Sigmoid colon (tissue), 7 donors: ENCODE measurements around the gene WWC2. TPM values are rescaled to one million over a fixed set of nuclear protein-coding genes. Genes with fewer than 3 reads are reported as not detected.

Experiments
- DNase-seq: peaks from one replicate; pipeline ENCODE4 v3.0.0-alpha.2; 2019
- H3K27ac ChIP-seq, 4 donors: fragments of 200-600 bp; sonication (generic); one replicate each; pipeline ENCODE4 v1.5.1; 2016 to 2019; ENCODE audit warnings: mild to moderate bottlenecking in 1 of 4
- H3K27me3 ChIP-seq, 3 donors: fragments of 200-600 bp; sonication (generic); one replicate each; pipeline ENCODE4 v1.5.1; 2019; ENCODE audit warnings: mild to moderate bottlenecking in 1 of 3
- H3K36me3 ChIP-seq, 4 donors: fragments of 200-600 bp; sonication (generic); one replicate each; pipeline ENCODE4 v1.5.1; 2016 to 2019
- H3K4me1 ChIP-seq, 4 donors: fragments of 200-600 bp; sonication (generic); one replicate each; pipeline ENCODE4 v1.5.1; 2017 to 2019
- H3K4me3 ChIP-seq, 4 donors: fragments of 200-600 bp; sonication (generic); one replicate each; pipeline ENCODE4 v1.5.1; 2017 to 2019; ENCODE audit warnings: mild to moderate bottlenecking in 2 of 4, moderate library complexity in 1 of 4
- H3K9me3 ChIP-seq, 4 donors: fragments of 200-600 bp in 3 of 4; sonication (generic) in 3 of 4; one replicate each; pipeline versions ENCODE4 v1.5.1 to v1.6.1; 2013 to 2019
- EP300 ChIP-seq, 4 donors: sonication (generic); formaldehyde crosslinking; IDR thresholded peaks; one replicate each; pipeline ENCODE4 v1.6.1; 2017; ENCODE audit warnings: antibody characterized with exemption in 4 of 4
- POLR2A ChIP-seq, 2 donors: fragments of 450-650 bp; IDR thresholded peaks; one replicate each; pipeline ENCODE4 v1.6.1; 2016; ENCODE audit warnings: antibody characterized with exemption in 2 of 2, mild to moderate bottlenecking in 2 of 2, moderate library complexity in 2 of 2
- POLR2AphosphoS5 ChIP-seq, 4 donors: sonication (generic); formaldehyde crosslinking; IDR thresholded peaks; one replicate each; pipeline ENCODE4 v1.6.1; 2017; ENCODE audit warnings: antibody characterized with exemption in 4 of 4
- WGBS, 2 donors: extraction: QIAGEN DNeasy Blood & Tissue Kit; methylation state at CpG; one replicate each; pipeline ENCODE4 v1.1.7; 2013; 5-methylcytosine and 5-hydroxymethylcytosine counted together
- intact Hi-C: fragments of 100-400 bp; cut with DNase I; formaldehyde crosslinking; loops from one replicate; pipeline ENCODE4 v1.15.1; 2023
- polyA plus RNA-seq, 3 donors: library from polyadenylated mRNA; stranded (reverse); fragments of 200-250 nt; gene quantifications; one replicate each; pipeline ENCODE4 v1.2.3, GENCODE V29; 2013
- total RNA-seq, 4 donors: library from RNA; depleted of rRNA; stranded (reverse); fragments of >200 nt; gene quantifications; one replicate each; pipeline ENCODE4 v1.1.0, GENCODE V29; 2016
- TF ChIP-seq, protein P1 (sequence below), 4 experiments: fragments of 450-650 bp in 3 of 4; fragments of 200-600 bp in 1 of 4; IDR thresholded peaks; one replicate each; pipeline ENCODE4 v1.5.1; 2016 to 2019; ENCODE audit warnings: antibody characterized with exemption in 4 of 4, mild to moderate bottlenecking in 3 of 4, moderate library complexity in 2 of 4
- donor health status: healthy with polysubstance abuse.
- donor health status: Bipolar disorder and iron deficiency.
- donor health status: healthy.

Gene WWC2
- total and polyA plus RNA-seq, 7 donors, result 1.2 to 53.5 (median 27.0) TPM

- no peaks in the 10 kb centered on the region for H3K9me3 ChIP-seq
- no peaks in the 10 kb centered on the region for H3K27me3 ChIP-seq
- no peak for TF ChIP-seq POLR2A (IDR thresholded peaks at IDR 0.05)
- TF ChIP-seq, protein P1, sequence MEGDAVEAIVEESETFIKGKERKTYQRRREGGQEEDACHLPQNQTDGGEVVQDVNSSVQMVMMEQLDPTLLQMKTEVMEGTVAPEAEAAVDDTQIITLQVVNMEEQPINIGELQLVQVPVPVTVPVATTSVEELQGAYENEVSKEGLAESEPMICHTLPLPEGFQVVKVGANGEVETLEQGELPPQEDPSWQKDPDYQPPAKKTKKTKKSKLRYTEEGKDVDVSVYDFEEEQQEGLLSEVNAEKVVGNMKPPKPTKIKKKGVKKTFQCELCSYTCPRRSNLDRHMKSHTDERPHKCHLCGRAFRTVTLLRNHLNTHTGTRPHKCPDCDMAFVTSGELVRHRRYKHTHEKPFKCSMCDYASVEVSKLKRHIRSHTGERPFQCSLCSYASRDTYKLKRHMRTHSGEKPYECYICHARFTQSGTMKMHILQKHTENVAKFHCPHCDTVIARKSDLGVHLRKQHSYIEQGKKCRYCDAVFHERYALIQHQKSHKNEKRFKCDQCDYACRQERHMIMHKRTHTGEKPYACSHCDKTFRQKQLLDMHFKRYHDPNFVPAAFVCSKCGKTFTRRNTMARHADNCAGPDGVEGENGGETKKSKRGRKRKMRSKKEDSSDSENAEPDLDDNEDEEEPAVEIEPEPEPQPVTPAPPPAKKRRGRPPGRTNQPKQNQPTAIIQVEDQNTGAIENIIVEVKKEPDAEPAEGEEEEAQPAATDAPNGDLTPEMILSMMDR (IDR thresholded peaks at IDR 0.05), result no peak
- no peak for TF ChIP-seq POLR2AphosphoS5 (IDR thresholded peaks at IDR 0.05)
- TF ChIP-seq EP300 (IDR thresholded peaks at IDR 0.05), result no peak
- 84 to 92% methylated on average over 2 of the region's 2 CpGs for WGBS, 2 donors
- no peaks in the 10 kb centered on the region for H3K36me3 ChIP-seq
- DNase-seq, result no peak
- H3K4me1 ChIP-seq, result peaks cover 0 to 60% (median 44%) of the 10 kb centered on the region in 4 donors
- H3K27ac ChIP-seq, result no peak overlapping the region
- no peak overlapping the region for H3K4me3 ChIP-seq
- intact Hi-C loops, result no loop called here
Measured at GRCh38 chr4:183145773-183146172, 46.7 kb downstream of the WWC2 start.

DNA sequence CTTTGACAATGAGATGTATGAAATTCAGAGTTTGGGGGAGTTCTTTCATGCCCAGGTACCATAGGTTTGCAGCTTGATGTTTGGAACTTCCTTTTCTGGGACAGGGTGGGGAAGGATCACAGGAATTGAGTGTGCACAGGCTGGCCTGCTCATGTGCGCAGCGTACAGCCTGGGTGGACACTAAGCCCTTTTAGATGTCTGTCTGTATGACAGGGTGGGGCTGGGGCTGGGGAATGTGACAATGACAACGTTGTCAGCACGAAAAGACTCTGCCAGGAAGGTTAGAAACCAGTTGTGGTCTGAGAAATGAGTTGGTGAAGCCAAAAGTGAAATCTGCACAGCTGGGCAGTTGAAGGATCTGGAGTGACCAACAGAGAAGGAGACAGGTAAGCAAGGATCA is 47.4 kb downstream of the WWC2 start:
- H3K4me3 ChIP-seq, result no peak overlapping the region
- 58 to 74% methylated on average over 4 of the region's 4 CpGs for WGBS, 2 donors
- no peaks in the 10 kb centered on the region for H3K36me3 ChIP-seq
- H3K4me1 ChIP-seq, result peaks cover 0 to 56% (median 42%) of the 10 kb centered on the region in 4 donors
- TF ChIP-seq POLR2A (IDR thresholded peaks at IDR 0.05), result no peak
- no peak for TF ChIP-seq POLR2AphosphoS5 (IDR thresholded peaks at IDR 0.05)
- TF ChIP-seq, protein P1 (IDR thresholded peaks at IDR 0.05), result no peak
- TF ChIP-seq EP300 (IDR thresholded peaks at IDR 0.05), result no peak
- intact Hi-C loops, result no loop called here
- peak overlapping the region in 1 of 4 donors; percentile 10 for H3K27ac ChIP-seq
- DNase-seq, result no peak
- H3K27me3 ChIP-seq, result no peaks in the 10 kb centered on the region
- no peaks in the 10 kb centered on the region for H3K9me3 ChIP-seq

DNA sequence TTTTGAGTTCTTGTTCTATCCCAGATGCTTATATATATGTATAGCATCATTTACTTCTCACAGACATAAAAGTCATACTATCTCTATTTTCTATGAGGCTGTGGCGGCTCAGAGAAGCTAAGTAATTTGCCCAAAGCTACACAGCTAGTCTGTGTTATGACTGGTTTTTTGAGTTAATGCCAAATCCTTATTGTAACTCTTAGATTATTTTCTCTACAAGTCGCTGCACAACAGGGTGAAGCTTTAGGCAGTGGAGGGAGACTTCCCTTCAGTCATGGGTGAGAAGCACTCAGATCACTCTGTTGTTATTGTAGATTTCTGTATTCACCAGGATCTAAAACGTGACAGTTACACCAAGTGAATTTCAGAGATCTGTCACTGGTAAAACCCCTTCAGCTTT is 48.1 kb downstream of the WWC2 start:
- intact Hi-C loops, result no loop called here

DNA sequence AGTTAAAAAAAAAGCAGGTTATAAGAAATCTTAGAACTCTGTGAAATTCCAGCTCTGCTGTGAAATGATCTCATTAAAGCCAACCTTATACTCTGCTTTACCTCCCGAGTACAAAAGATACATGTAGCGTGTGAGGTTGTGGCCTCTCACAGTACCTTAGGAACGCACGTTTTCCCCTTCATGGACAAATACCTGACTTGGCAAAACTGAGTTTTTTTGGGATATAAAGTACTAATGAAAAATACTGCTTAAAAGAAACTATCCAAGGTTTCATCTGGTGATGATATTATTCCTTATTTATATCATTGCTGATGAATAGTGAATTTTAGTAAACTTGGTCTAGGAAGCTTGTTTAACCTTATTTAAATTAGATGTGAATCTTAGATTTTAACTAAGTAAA is 48.9 kb downstream of the WWC2 start:
- TF ChIP-seq EP300 (IDR thresholded peaks at IDR 0.05) (no peak), POLR2A (IDR thresholded peaks at IDR 0.05) (no peak), POLR2AphosphoS5 (IDR thresholded peaks at IDR 0.05) (no peak)
- TF ChIP-seq, protein P1 (IDR thresholded peaks at IDR 0.05), result no peak
- no peak overlapping the region for H3K27ac ChIP-seq
- H3K4me1 ChIP-seq, result peaks cover 0 to 44% (median 33%) of the 10 kb centered on the region in 4 donors
- intact Hi-C loops, result no loop called here
- H3K36me3 ChIP-seq, result no peaks in the 10 kb centered on the region
- H3K9me3 ChIP-seq, result no peaks in the 10 kb centered on the region
- 91 to 92% methylated on average over 4 of the region's 4 CpGs for WGBS, 2 donors
- no peak overlapping the region for H3K4me3 ChIP-seq
- no peak for DNase-seq
- H3K27me3 ChIP-seq, result no peaks in the 10 kb centered on the region

More for the DNA sequence above, 48.1 kb downstream of the WWC2 start:
- Histone ChIP-seq H3K4me3 (no peak overlapping the region), H3K27me3 (no peaks in the 10 kb centered on the region), H3K27ac (no peak overlapping the region), H3K9me3 (no peaks in the 10 kb centered on the region), H3K4me1 (peaks cover 0 to 48% (median 40%) of the 10 kb centered on the region in 4 donors), H3K36me3 (no peaks in the 10 kb centered on the region)
- DNase-seq, result no peak
- WGBS, 2 donors, result 78 to 79% methylated on average over 3 of the region's 3 CpGs
- TF ChIP-seq, protein P1 (IDR thresholded peaks at IDR 0.05), result no peak
- TF ChIP-seq POLR2AphosphoS5 (IDR thresholded peaks at IDR 0.05), result no peak
- no peak for TF ChIP-seq POLR2A (IDR thresholded peaks at IDR 0.05)
- TF ChIP-seq EP300 (IDR thresholded peaks at IDR 0.05), result no peak
